ENCODE results near the gene PRKRIP1.

- no peak for TF ChIP-seq CTCF (conservative IDR thresholded peaks at IDR 0.05)
- no peak for TF ChIP-seq ZFX (IDR thresholded peaks at IDR 0.05)
These were observed 36.5 kb downstream of the PRKRIP1 start for GRCh38 chr7:102432442-102433218.

All from C4-2B (cell line).